SK-MEL-5 (cell line): ENCODE results near the gene UBC. TPM values are rescaled to one million over a fixed set of nuclear protein-coding genes. Genes with fewer than 3 reads are reported as not detected.

Experiments used
- DNase-seq: peaks from one replicate; pipeline ENCODE4 v3.0.0-alpha.2; 2016; ENCODE audit warnings: low read depth, low spot score
- in situ Hi-C: cut with HindIII; loops from 2 replicates; pipeline ENCODE4 v1.10.0; 2016; ENCODE audit warnings: low sequenced_read_pairs, high pct_unique_total_duplicates, low pct_unique_long_range_greater_than_20kb
- polyA plus RNA-seq, 2 experiments: library from polyadenylated mRNA; depleted of rRNA; stranded (reverse); fragments of >200 nt; gene quantifications; 2 replicates each; pipeline ENCODE4 v1.2.3, GENCODE V29; 2015
- total RNA-seq: library from RNA; depleted of rRNA; stranded (reverse); fragments of >200 nt; shearing (Covaris generic); gene quantifications from 2 replicates; pipeline ENCODE4 v1.2.3, GENCODE V29; 2014; rRNA removed

UBC gene
- total RNA-seq: 1,930 and 2,016 TPM in 2 replicates
- 1,237 and 1,346 TPM in 2 replicates for polyA plus RNA-seq (2015; cell fraction: cytosol; rRNA removed)
- polyA plus RNA-seq (2015; cell fraction: nucleus; rRNA removed): 572 and 599 TPM in 2 replicates

- in situ Hi-C loops: no loop called here
- DNase-seq: peak; percentile 87
Observed at GRCh38 chr12:124914392-124915238, at the start of gene UBC. TSS of gene UBC (minus strand) at chr12:124914650. CDS start at chr12:124913771, 879 bp downstream.

- in situ Hi-C loops: no loop called here
- DNase-seq: no peak
Observed at GRCh38 chr12:124963211-124963610, 48.8 kb upstream of the UBC start.

- in situ Hi-C loops: no loop called here
- DNase-seq: no peak
Observed at GRCh38 chr12:124961055-124961454, 46.6 kb upstream of the UBC start.

DNA sequence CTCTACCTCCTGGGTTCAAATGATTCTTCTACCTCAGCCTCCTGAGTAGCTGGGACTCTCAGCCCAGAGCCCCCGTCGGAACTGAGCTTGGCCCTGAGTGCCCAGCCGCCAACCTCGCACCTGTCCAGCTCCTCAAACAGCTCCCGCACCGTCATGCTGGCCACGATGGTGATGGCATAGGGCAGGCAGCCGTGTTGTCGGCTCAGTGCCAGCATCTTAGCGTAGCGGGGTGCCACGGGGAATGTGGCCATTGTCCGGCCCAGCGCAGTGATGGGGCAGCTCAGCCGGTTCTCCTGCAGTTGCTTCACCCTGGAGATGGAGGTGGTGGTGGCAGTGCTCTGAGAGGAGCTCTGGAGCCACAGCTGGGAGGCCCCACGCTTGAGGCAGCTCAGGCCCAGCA lies 42.1 kb upstream of the UBC start:
- in situ Hi-C loops: no loop called here

GRCh38 chr12:124954771-124955170 lies 40.3 kb upstream of the UBC start:
- DNase-seq: no peak
- in situ Hi-C loops: no loop called here

More for the DNA sequence above, 42.1 kb upstream of the UBC start:
- no peak for DNase-seq

DNA sequence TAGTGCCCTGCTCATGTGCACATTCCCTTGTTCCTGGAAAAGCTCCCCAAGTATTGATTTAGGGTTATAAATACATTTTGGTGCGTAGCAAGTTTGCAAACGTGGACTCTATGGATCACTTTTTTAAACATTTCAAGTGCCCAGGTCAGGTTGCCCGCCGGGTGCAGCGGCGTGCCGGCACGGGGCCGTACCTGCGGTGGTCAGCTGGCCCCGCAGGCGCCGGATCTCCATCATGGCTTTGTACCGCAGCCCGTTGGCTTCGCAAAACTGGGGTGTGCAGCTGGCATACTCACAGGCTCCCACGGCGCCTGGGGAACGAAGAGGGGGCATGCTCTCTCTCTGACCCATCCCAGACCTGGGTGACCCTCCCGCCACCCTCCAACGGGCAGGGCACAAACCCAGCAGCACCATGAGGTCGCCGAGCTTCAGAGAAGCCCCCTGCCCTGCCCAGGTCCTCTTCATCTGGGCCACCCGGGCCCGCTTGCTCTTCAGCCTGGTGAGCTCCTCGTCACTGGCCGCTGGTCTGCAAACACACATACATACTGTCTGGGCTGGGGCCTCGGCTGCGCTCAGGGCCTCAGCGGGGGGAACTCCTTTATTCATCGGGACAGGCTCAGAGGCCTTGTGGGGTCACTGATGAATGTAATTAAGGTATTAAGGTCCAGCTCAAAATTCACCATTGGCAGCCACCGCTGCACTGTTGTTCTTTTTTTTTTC lies 39.4 kb upstream of the UBC start:
- in situ Hi-C loops: no loop called here
- DNase-seq: no peak

DNA sequence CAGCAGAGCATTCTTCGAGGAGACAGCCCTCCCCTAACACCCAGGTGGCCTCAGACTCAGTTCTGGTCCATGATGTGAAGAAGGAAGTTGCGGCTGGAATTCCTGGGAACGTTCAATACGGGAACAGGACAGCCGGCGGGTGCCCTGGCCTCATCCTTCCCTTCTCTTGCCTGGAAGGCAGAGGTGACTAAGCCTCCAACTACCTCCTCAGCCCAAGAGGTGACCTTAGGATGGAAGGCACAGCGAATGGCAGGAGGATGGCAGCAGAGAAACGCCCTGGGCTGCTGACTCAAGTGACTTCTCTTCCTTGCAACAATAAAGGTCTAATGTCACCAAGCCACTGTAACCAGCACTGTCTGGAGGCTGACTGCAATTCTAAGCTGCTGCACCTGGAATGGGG lies 38.4 kb upstream of the UBC start:
- DNase-seq: no peak
- in situ Hi-C loops: no loop called here

DNA sequence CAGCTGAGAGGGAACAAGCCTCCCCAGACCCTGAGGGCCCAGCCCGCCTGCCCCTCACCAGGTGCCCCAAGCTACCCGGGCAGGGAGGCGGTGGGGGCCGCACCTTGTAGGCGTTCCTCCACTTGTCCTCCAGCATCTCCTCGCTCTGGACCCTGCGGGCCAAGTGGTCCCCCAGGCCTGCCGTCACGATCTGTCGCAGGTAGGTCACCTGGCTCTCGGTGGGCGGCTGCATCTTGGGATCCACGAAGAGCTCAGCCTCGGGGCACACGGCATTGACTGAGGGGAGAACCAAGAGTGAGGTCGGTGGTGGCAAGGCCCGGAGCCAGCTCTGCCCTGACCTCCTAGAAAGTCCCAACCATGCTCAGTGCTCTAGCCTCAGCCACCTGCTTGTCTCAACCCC lies 37.8 kb upstream of the UBC start:
- DNase-seq: no peak
- in situ Hi-C loops: no loop called here

DNA sequence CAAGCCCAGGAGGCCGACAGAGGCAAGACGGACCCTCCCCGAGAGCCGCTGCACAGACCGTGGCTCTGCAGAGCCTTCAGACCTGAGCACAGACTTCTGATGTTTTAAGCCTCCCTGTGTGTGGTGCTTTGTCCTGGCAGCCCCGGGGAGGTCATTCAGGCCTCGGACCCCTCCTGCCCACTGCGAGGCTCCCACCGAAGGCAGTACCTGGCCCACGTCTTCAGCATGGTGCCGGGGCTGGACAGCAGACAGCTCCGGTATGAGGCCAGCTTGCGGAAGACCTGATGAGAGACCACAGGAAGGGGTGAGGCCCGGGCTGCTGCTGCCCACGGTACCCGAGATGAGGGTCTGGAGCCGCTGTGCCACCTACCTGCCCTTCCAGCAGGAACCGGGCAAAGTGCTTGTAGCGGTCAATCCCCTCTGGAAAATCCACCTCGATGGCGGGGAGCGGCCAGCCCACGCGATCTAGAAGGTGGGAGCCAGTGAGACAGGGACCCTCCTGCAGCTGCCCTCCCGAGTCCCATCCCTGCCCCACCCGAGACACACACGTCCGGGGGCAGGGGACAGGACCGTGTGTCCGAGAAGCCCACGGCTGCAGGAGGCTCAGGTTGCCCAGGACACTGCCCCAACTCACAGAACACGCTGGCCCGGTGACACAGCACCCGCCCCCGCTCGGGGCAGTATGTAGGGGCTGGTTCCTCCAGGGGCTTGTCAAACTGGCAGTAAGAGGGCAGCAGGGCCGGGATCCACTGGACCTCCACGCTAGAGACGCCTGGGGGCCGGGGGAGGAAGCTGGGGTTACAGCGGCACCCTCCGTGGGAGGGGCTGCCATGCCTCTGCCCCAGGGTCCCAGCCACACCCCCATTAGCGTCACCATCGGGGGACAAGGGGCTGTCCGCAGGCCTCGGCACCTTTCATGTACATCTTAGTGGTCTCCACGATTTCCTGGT lies 35.6 kb upstream of the UBC start:
- no peak for DNase-seq
- in situ Hi-C loops: no loop called here

- no peak for DNase-seq
- in situ Hi-C loops: no loop called here
Observed at GRCh38 chr12:124949066-124949465, 34.6 kb upstream of the UBC start.

DNA sequence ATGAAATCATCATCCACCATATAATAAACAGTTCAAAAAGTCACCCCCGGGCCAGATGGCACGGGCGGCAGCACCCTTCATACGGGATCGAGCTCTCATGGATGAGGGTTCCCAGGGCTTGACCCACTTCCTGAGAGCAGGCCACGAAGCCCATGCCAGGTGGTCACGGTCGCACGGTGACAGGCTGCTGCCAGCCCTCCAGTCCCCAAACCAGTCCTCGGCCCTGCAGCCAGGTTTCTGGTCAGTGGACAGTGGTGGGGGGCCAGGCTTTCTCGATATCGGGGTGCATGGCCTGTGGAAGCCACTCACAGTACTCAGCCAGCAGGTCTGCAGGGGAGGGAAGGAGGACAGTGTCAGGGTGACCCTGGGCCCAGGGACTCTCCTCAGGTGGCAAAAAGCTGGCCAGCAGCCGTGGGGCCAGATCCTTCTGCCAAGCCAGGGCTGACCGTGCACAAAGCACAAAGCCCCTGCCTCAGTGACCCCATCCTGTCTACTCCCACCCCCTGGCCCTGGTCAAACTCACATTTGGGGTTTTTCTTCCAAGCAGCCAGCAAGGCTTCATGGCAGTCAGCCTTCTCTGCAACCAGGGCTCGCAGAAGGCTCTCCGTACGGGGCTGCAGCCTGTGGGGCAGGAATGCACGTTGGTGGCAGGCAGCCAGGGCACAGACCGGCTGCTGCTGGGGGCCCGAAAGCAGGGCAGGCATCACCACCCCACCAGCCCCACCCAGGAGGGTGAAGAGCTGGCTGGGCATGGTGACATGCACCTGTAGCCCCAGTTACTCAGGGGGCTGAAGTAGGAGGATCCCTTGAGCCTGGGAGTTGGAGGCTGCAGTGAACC lies 33.3 kb upstream of the UBC start:
- in situ Hi-C loops: no loop called here
- DNase-seq: no peak

DNA sequence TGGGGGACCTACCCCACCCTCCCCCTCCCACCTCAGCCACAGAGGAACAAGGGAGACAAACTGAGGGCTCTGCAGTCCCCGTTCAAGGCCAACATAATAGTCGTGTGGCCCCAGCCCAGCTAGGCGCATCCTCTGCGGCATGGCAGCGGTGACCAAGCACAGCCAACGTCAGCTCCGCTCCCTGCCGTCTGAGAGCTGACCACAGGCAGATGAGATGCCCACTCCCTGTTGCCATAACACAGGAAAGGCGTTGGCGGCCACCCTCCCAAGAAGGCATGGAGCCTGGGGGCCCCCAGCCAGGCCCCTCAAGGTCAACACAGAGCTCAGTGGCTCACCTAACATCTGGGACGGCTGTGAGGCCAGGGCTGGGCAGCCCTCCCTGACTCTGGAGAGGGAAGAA lies 32.6 kb upstream of the UBC start:
- DNase-seq: no peak
- in situ Hi-C loops: no loop called here

- in situ Hi-C loops: no loop called here
- DNase-seq: no peak
Observed at GRCh38 chr12:124946447-124946793, 32.0 kb upstream of the UBC start.

- in situ Hi-C loops: no loop called here
- no peak for DNase-seq
Observed at GRCh38 chr12:124941170-124941527, 26.7 kb upstream of the UBC start.

- in situ Hi-C loops: no loop called here
- peak; percentile 97 for DNase-seq
Observed at GRCh38 chr12:124940393-124941169, 26.1 kb upstream of the UBC start.

- in situ Hi-C loops: no loop called here
- DNase-seq: no peak
Observed at GRCh38 chr12:124940143-124940392, 25.6 kb upstream of the UBC start.
